HepG2 (cell line): ENCODE data around the gene CRYAB. TPM values are rescaled to one million over a fixed set of nuclear protein-coding genes. Genes with fewer than 3 reads are reported as not detected.

ENCODE experiments used
- ATAC-seq: fragments of 200-7000 bp; cut with Tn5 transposase; 3 replicates; pipeline ENCODE4 v1.9.1; 2020; ENCODE audit warnings: mild to moderate bottlenecking, moderate library complexity
- BruUV-seq: library from RNA; stranded (reverse); fragments of 400-500 nt; replicated peaks from 2 replicates; lab custom pipeline; 2021; lab: Mats Ljungman, UMichigan
- CTCF ChIA-PET: fragments of 300-600 bp; formaldehyde crosslinking; extraction: SDS; loops from one replicate; lab custom pipeline; 2021; ENCODE audit warnings: low total read pairs, inconsistent platforms, low intra/inter-chr PET ratio; lab: Yijun Ruan, JAX
- POLR2A ChIA-PET: fragments of 350-600 bp; sonication (Branson Sonifier 250); formaldehyde crosslinking; loops from one replicate; lab custom pipeline; 2020; ENCODE audit warnings: antibody characterized with exemption, inconsistent platforms; lab: Yijun Ruan, JAX
- DNase-seq: peaks from one replicate; pipeline ENCODE4 v3.0.0-alpha.2; 2015; ENCODE audit warnings: low spot score
- FAIRE-seq: peaks from 3 replicates; lab custom pipeline; 2011; peaks lifted over from hg19 to GRCh38; lab: Jason Lieb, UNC
- H2AFZ ChIP-seq: one replicate; pipeline ENCODE4 v1.6.1; 2011; ENCODE audit warnings: low read length, inconsistent platforms
- H3K27ac ChIP-seq: fragments of 300-600 bp; 3 replicates; pipeline ENCODE4 v1.8.0; 2011; ENCODE audit warnings: mixed run types, mild to moderate bottlenecking, mixed read lengths, low read length, inconsistent platforms; ENCODE audit not compliant: insufficient read depth; ENCODE audit errors: extremely low read length
- H3K27me3 ChIP-seq, 2 experiments: fragments of 200-600 bp in 1 of 2; 2 replicates in 1 of 2; 3 replicates in 1 of 2; pipeline versions ENCODE4 v1.6.0 to v1.8.0; 2011; ENCODE audit warnings: low read length in 2 of 2, mild to moderate bottlenecking in 2 of 2, moderate library complexity in 2 of 2, inconsistent platforms in 1 of 2; ENCODE audit not compliant: insufficient read depth in 2 of 2, control insufficient read depth in 1 of 2
- H3K36me3 ChIP-seq, 2 experiments: fragments of 200-600 bp in 1 of 2; replicated peaks in 1 of 2; 2 replicates in 1 of 2; 3 replicates in 1 of 2; pipeline versions ENCODE4 v1.5.1 to v1.8.0; 2011; ENCODE audit warnings: low read length in 2 of 2, inconsistent platforms in 1 of 2; ENCODE audit not compliant: insufficient read depth in 2 of 2, control insufficient read depth in 1 of 2
- H3K4me1 ChIP-seq: 2 replicates; pipeline ENCODE4 v1.5.1; 2012; ENCODE audit warnings: low read length, inconsistent platforms; ENCODE audit not compliant: insufficient read depth
- H3K4me2 ChIP-seq: 2 replicates; pipeline ENCODE4 v1.6.0; 2011; ENCODE audit warnings: low read depth, low read length, inconsistent platforms
- H3K4me3 ChIP-seq, 3 experiments: fragments of 200-600 bp in 1 of 3; sonication (generic), shearing (Covaris generic) in 1 of 3; replicated peaks in 1 of 3; 2 replicates each; pipeline ENCODE4 v1.5.1; 2011 to 2016; ENCODE audit warnings: low read length in 3 of 3, inconsistent platforms in 2 of 3, low read depth in 2 of 3, mild to moderate bottlenecking in 2 of 3, control low read depth in 1 of 3, mixed read lengths in 1 of 3; ENCODE audit not compliant: insufficient read depth in 1 of 3
- H3K79me2 ChIP-seq: one replicate; pipeline ENCODE4 v1.6.1; 2011; ENCODE audit warnings: low read length, inconsistent platforms; ENCODE audit not compliant: insufficient read depth
- H3K9ac ChIP-seq: 2 replicates; pipeline ENCODE4 v1.6.0; 2011; ENCODE audit warnings: mild to moderate bottlenecking, low read depth, low read length, inconsistent platforms; ENCODE audit not compliant: insufficient read depth
- H3K9me3 ChIP-seq: 2 replicates; pipeline ENCODE4 v1.5.1; 2012; ENCODE audit warnings: mild to moderate bottlenecking, low read length
- H4K20me1 ChIP-seq: 2 replicates; pipeline ENCODE4 v1.6.0; 2011; ENCODE audit warnings: inconsistent platforms, mild to moderate bottlenecking, low read length, moderate library complexity; ENCODE audit not compliant: insufficient read depth
- ARID2 ChIP-seq: sonication (generic); formaldehyde crosslinking; IDR thresholded peaks from 2 replicates; pipeline ENCODE4 v1.8.1; 2022; ENCODE audit warnings: mild to moderate bottlenecking, missing genetic modification reagents, borderline replicate concordance
- ESRRA ChIP-seq: sonication (generic); formaldehyde crosslinking; IDR thresholded peaks from 2 replicates; pipeline ENCODE4 v1.5.1; 2020; ENCODE audit warnings: mild to moderate bottlenecking, low read depth, missing genetic modification reagents
- HOXA3 ChIP-seq: sonication (generic); formaldehyde crosslinking; IDR thresholded peaks from 2 replicates; pipeline ENCODE4 v1.5.0; 2020; ENCODE audit warnings: missing genetic modification reagents
- IKZF1 ChIP-seq: fragments of 450-650 bp; IDR thresholded peaks from 2 replicates; pipeline ENCODE4 v1.7.1; 2016
- KMT2A ChIP-seq: sonication (generic); formaldehyde crosslinking; IDR thresholded peaks from 2 replicates; pipeline ENCODE4 v1.4.0; 2020; ENCODE audit warnings: missing genetic modification reagents
- MIXL1 ChIP-seq: IDR thresholded peaks from 2 replicates; pipeline ENCODE4 v1.6.1; 2016
- MTA1 ChIP-seq: sonication (generic); formaldehyde crosslinking; IDR thresholded peaks from 2 replicates; pipeline ENCODE4 v1.4.0; 2020; ENCODE audit warnings: missing genetic modification reagents, mild to moderate bottlenecking, borderline replicate concordance
- NFIB ChIP-seq: sonication (generic); formaldehyde crosslinking; IDR thresholded peaks from 2 replicates; pipeline ENCODE4 v1.9.0; 2021; ENCODE audit warnings: missing genetic modification reagents, mild to moderate bottlenecking, borderline replicate concordance
- PCBP1 ChIP-seq: fragments of 200-400 bp; formaldehyde crosslinking; IDR thresholded peaks from 2 replicates; pipeline ENCODE4 v1.6.1; 2017; ENCODE audit warnings: mild to moderate bottlenecking, low read depth, low read length, borderline replicate concordance
- PHF5A ChIP-seq: IDR thresholded peaks from one replicate; pipeline ENCODE4 v1.6.1; 2018; ENCODE audit warnings: low read depth, missing genetic modification reagents; ENCODE audit not compliant: unreplicated experiment
- TP53 ChIP-seq: sonication (generic); formaldehyde crosslinking; conservative IDR thresholded peaks from 2 replicates; pipeline ENCODE4 v1.4.0; 2020; ENCODE audit warnings: missing genetic modification reagents
- ZC3H4 ChIP-seq: sonication (generic); formaldehyde crosslinking; IDR thresholded peaks from 2 replicates; pipeline ENCODE4 v1.4.0; 2020; ENCODE audit warnings: missing genetic modification reagents, borderline replicate concordance
- ZNF441 ChIP-seq: sonication (generic); formaldehyde crosslinking; IDR thresholded peaks from 2 replicates; pipeline ENCODE4 v1.7.0; 2021; ENCODE audit warnings: missing genetic modification reagents, borderline replicate concordance
- ZNF614 ChIP-seq: IDR thresholded peaks from 2 replicates; pipeline ENCODE4 v1.6.1; 2018; ENCODE audit warnings: missing biosample characterization, missing genetic modification reagents, inconsistent platforms, borderline replicate concordance
- ZNF772 ChIP-seq: sonication (generic); formaldehyde crosslinking; IDR thresholded peaks from 2 replicates; pipeline ENCODE4 v1.5.0; 2020; ENCODE audit warnings: mild to moderate bottlenecking, missing genetic modification reagents
- ZNF781 ChIP-seq: sonication (generic); formaldehyde crosslinking; IDR thresholded peaks from 2 replicates; pipeline ENCODE4 v1.5.1; 2020; ENCODE audit warnings: borderline replicate concordance, mild to moderate bottlenecking, missing genetic modification reagents; ENCODE audit errors: not compliant biosample characterization
- ZZZ3 ChIP-seq: sonication (generic); formaldehyde crosslinking; IDR thresholded peaks from 2 replicates; pipeline ENCODE4 v1.4.0; 2020; ENCODE audit warnings: missing genetic modification reagents, mild to moderate bottlenecking, borderline replicate concordance
- WGBS: methylation state at CpG from one replicate; pipeline ENCODE4 v1.1.6; 2017; ENCODE audit warnings: low lambda C conversion rate; 5-methylcytosine and 5-hydroxymethylcytosine counted together
- in situ Hi-C: cut with HindIII; loops from 2 replicates; pipeline ENCODE4 v1.10.0; 2017; ENCODE audit warnings: low pct_unique_long_range_greater_than_20kb; ENCODE audit not compliant: extremely low pct_ligation_motif_present
- intact Hi-C: fragments of 100-400 bp; cut with micrococcal nuclease; formaldehyde crosslinking; loops from one replicate; pipeline ENCODE4 v1.10.0; 2022; ENCODE audit not compliant: unreplicated experiment
- polyA plus RNA-seq, 8 experiments: library from polyadenylated mRNA; depleted of rRNA in 3 of 8; stranded (reverse) in 7 of 8; unstranded in 1 of 8; fragments of >200 nt; fragmentation: Illumina TruSeq in 4 of 8; extraction: Trizol in 4 of 8; gene quantifications; 2 replicates each; pipeline versions ENCODE4 v1.2.1 to v1.2.3, GENCODE V29; 2011 to 2016; ENCODE audit warnings: low read depth in 4 of 8, missing spikeins in 1 of 8, mixed read lengths in 1 of 8; ENCODE audit not compliant: insufficient read depth in 1 of 8
- total RNA-seq, 5 experiments: library from RNA; depleted of rRNA; stranded (reverse); fragments of >200 nt; fragmentation: Illumina TruSeq; extraction: Trizol; gene quantifications; 2 replicates each; pipeline ENCODE4 v1.2.3, GENCODE V29; 2016; ENCODE audit warnings: low read depth in 1 of 5
- TF ChIP-seq, protein P1 (sequence below): fragments of 450-650 bp; IDR thresholded peaks from 2 replicates; pipeline ENCODE4 v1.6.1; 2017; ENCODE audit warnings: mild to moderate bottlenecking
- TF ChIP-seq, protein P2 (sequence below): sonication (generic); formaldehyde crosslinking; IDR thresholded peaks from 2 replicates; pipeline ENCODE4 v1.4.0; 2020; ENCODE audit warnings: missing genetic modification reagents

The CRYAB gene
- total and polyA plus RNA-seq, 2 of the 13 experiments (the other 11 are each of a cell fraction or from before 2014, with no cell fraction given): 0.55 to 1.1 TPM

- in situ Hi-C loops: no loop called here
- H3K27ac ChIP-seq: no peak within 1 kb of the TSS
- peak within 1 kb of the TSS; percentile 65 for H3K4me2 ChIP-seq
- H4K20me1 ChIP-seq: no peaks in the 10 kb centered on the region
- H2AFZ ChIP-seq: no peak within 1 kb of the TSS
- intact Hi-C loops: no loop called here
- WGBS: 73% methylated on average over 11 of the region's 26 CpGs
- BruUV-seq: no TSS peak
- ChIA-PET POLR2A (interaction anchor here (1.5 to 1.9 kb wide), 2 partner anchors 14 kb away, joined by 5 to 7 read pairs; no protein-coding TSS in a partner anchor), CTCF (no interaction called here)
- ATAC-seq: no peak
- TF ChIP-seq ZNF614 (no peak), IKZF1 (no peak), NFIB (CRISPR knock-in tag) (no peak), ARID2 (CRISPR knock-in tag) (no peak), ZNF781 (CRISPR knock-in tag) (no peak), ZZZ3 (CRISPR knock-in tag) (no peak), ZC3H4 (CRISPR knock-in tag) (no peak), PCBP1 (no peak), MTA1 (CRISPR knock-in tag) (no peak), TP53 (no peak), ZNF772 (CRISPR knock-in tag) (no peak), KMT2A (CRISPR knock-in tag) (no peak), ESRRA (CRISPR knock-in tag) (no peak), PHF5A (CRISPR knock-in tag) (no peak), ZNF441 (CRISPR knock-in tag) (no peak), MIXL1 (CRISPR knock-in tag) (no peak), HOXA3 (CRISPR knock-in tag) (no peak)
- TF ChIP-seq, protein P1, sequence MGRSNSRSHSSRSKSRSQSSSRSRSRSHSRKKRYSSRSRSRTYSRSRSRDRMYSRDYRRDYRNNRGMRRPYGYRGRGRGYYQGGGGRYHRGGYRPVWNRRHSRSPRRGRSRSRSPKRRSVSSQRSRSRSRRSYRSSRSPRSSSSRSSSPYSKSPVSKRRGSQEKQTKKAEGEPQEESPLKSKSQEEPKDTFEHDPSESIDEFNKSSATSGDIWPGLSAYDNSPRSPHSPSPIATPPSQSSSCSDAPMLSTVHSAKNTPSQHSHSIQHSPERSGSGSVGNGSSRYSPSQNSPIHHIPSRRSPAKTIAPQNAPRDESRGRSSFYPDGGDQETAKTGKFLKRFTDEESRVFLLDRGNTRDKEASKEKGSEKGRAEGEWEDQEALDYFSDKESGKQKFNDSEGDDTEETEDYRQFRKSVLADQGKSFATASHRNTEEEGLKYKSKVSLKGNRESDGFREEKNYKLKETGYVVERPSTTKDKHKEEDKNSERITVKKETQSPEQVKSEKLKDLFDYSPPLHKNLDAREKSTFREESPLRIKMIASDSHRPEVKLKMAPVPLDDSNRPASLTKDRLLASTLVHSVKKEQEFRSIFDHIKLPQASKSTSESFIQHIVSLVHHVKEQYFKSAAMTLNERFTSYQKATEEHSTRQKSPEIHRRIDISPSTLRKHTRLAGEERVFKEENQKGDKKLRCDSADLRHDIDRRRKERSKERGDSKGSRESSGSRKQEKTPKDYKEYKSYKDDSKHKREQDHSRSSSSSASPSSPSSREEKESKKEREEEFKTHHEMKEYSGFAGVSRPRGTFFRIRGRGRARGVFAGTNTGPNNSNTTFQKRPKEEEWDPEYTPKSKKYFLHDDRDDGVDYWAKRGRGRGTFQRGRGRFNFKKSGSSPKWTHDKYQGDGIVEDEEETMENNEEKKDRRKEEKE: no peak
- TF ChIP-seq, protein P2, sequence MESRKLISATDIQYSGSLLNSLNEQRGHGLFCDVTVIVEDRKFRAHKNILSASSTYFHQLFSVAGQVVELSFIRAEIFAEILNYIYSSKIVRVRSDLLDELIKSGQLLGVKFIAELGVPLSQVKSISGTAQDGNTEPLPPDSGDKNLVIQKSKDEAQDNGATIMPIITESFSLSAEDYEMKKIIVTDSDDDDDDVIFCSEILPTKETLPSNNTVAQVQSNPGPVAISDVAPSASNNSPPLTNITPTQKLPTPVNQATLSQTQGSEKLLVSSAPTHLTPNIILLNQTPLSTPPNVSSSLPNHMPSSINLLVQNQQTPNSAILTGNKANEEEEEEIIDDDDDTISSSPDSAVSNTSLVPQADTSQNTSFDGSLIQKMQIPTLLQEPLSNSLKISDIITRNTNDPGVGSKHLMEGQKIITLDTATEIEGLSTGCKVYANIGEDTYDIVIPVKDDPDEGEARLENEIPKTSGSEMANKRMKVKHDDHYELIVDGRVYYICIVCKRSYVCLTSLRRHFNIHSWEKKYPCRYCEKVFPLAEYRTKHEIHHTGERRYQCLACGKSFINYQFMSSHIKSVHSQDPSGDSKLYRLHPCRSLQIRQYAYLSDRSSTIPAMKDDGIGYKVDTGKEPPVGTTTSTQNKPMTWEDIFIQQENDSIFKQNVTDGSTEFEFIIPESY (CRISPR knock-in tag): no peak
- no peaks in the 10 kb centered on the region for H3K9me3 ChIP-seq
- DNase-seq: no peak
- H3K36me3 ChIP-seq: no peaks in the 10 kb centered on the region
- no peak for FAIRE-seq
- H3K79me2 ChIP-seq: no peaks in the 10 kb centered on the region
- peaks cover 58% of the 10 kb centered on the region for H3K4me1 ChIP-seq
- no peak within 1 kb of the TSS for H3K9ac ChIP-seq
- H3K4me3 ChIP-seq: peak within 1 kb of the TSS in 1 of 3 experiments; percentile 32; a peak in 2 of 6 replicates
- no peaks in the 10 kb centered on the region; a peak in 1 of 5 replicates for H3K27me3 ChIP-seq
Measured at GRCh38 chr11:111912535-111912934, 965 bp upstream of the CRYAB start, which contains the start of gene HSPB2. TSS of gene HSPB2 (plus strand) at chr11:111912734. CDS start at chr11:111912830, 96 bp downstream.
